Measurements from ENCODE around the gene NAT14.

GRCh38 chr19:55479045-55479444 is 5.9 kb upstream of the NAT14 start:
- TF ChIP-seq CTCF (IDR thresholded peaks at IDR 0.05) (no peak), POLR2A (IDR thresholded peaks at IDR 0.05) (no peak)
